GM12878 (cell line): Measurements from ENCODE around the gene SERPINI1. TPM values are rescaled to one million over a fixed set of nuclear protein-coding genes. Genes with fewer than 3 reads are reported as not detected.

ENCODE experiments used
- ATAC-seq: fragments of 200-7000 bp; cut with Tn5 transposase; 3 replicates; pipeline ENCODE4 v1.9.1; 2020; ENCODE audit warnings: mild to moderate bottlenecking, moderate library complexity
- BruUV-seq: library from RNA; stranded (reverse); fragments of 400-500 nt; replicated peaks from 2 replicates; lab custom pipeline; 2021; lab: Mats Ljungman, UMichigan
- CTCF ChIA-PET: fragments of 300-600 bp; sonication (Branson Sonifier 250); formaldehyde crosslinking; extraction: SDS; loops from one replicate; lab custom pipeline; 2021; ENCODE audit warnings: inconsistent platforms; lab: Yijun Ruan, JAX
- POLR2A ChIA-PET: fragments of 350-600 bp; formaldehyde crosslinking; extraction: SDS; loops from one replicate; lab custom pipeline; 2021; ENCODE audit warnings: inconsistent platforms; lab: Charles Lee
- RAD21 ChIA-PET: fragments of 300-600 bp; sonication (Branson Sonifier 250); formaldehyde crosslinking; loops from one replicate; lab custom pipeline; 2023; ENCODE audit warnings: antibody characterized with exemption; ENCODE audit not compliant: unreplicated experiment; lab: Charles Lee
- SMC1A ChIA-PET: fragments of 300-600 bp; sonication (Branson Sonifier 250); formaldehyde crosslinking; loops from one replicate; lab custom pipeline; 2023; ENCODE audit not compliant: unreplicated experiment, uncharacterized antibody; lab: Charles Lee
- DNase-seq: peaks from one replicate; pipeline ENCODE4 v3.0.0-alpha.2; 2011; ENCODE audit warnings: low read depth, low spot score
- FAIRE-seq: peaks from 3 replicates; lab custom pipeline; 2011; peaks lifted over from hg19 to GRCh38; lab: Jason Lieb, UNC
- H2AFZ ChIP-seq: 2 replicates; pipeline ENCODE4 v1.6.0; 2011; ENCODE audit warnings: low read depth, low read length, control low read depth; ENCODE audit not compliant: control insufficient read depth
- H3K27ac ChIP-seq: 2 replicates; pipeline ENCODE4 v1.5.1; 2011; ENCODE audit warnings: control low read depth; ENCODE audit not compliant: control insufficient read depth, insufficient read depth
- H3K27me3 ChIP-seq, 2 experiments: replicated peaks in 1 of 2; 2 replicates each; pipeline versions ENCODE4 v1.6.0 to v1.6.1; 2011; ENCODE audit warnings: low read length in 1 of 2; ENCODE audit not compliant: control insufficient read depth in 2 of 2, insufficient read depth in 2 of 2
- H3K36me3 ChIP-seq, 2 experiments: 2 replicates each; pipeline ENCODE4 v1.5.1; 2011; ENCODE audit warnings: low read length in 1 of 2; ENCODE audit not compliant: control insufficient read depth in 2 of 2, insufficient read depth in 2 of 2
- H3K4me1 ChIP-seq: 2 replicates; pipeline ENCODE4 v1.6.1; 2011; ENCODE audit warnings: mild to moderate bottlenecking, low read length, moderate library complexity, mixed read lengths; ENCODE audit not compliant: control insufficient read depth, insufficient read depth
- H3K4me2 ChIP-seq: 2 replicates; pipeline ENCODE4 v1.6.0; 2011; ENCODE audit warnings: control low read depth; ENCODE audit not compliant: control insufficient read depth, insufficient read depth
- H3K4me3 ChIP-seq: fragments of 200-600 bp; sonication (generic); 2 replicates; pipeline ENCODE4 v1.5.1; 2016
- H3K79me2 ChIP-seq: 2 replicates; pipeline ENCODE4 v1.6.0; 2011; ENCODE audit warnings: low read length; ENCODE audit not compliant: control insufficient read depth, insufficient read depth
- H3K9ac ChIP-seq: 2 replicates; pipeline ENCODE4 v1.8.0; 2011; ENCODE audit warnings: low read length, control low read depth, mixed read lengths; ENCODE audit not compliant: control insufficient read depth, insufficient read depth
- H3K9me3 ChIP-seq: replicated peaks from 3 replicates; pipeline ENCODE4 v1.5.1; 2011; ENCODE audit warnings: mild to moderate bottlenecking, low read length; ENCODE audit not compliant: control insufficient read depth, insufficient read depth
- H4K20me1 ChIP-seq: 2 replicates; pipeline ENCODE4 v1.6.0; 2011; ENCODE audit not compliant: control insufficient read depth, insufficient read depth
- BCLAF1 ChIP-seq: fragments of 450-650 bp; IDR thresholded peaks from 2 replicates; pipeline ENCODE4 v1.6.1; 2017; ENCODE audit warnings: antibody characterized with exemption, mild to moderate bottlenecking, moderate library complexity
- FOS ChIP-seq: IDR thresholded peaks from 3 replicates; pipeline ENCODE4 v1.6.1; 2011; ENCODE audit warnings: borderline replicate concordance; ENCODE audit not compliant: insufficient read length; ENCODE audit errors: extremely low read depth
- IRF4 ChIP-seq: IDR thresholded peaks from 2 replicates; pipeline ENCODE4 v1.6.1; 2011; ENCODE audit warnings: low read depth, low read length
- MEF2A ChIP-seq: IDR thresholded peaks from 2 replicates; pipeline ENCODE4 v1.6.1; 2011; ENCODE audit warnings: low read depth, mild to moderate bottlenecking, low read length, moderate library complexity; ENCODE audit not compliant: insufficient read depth
- SKIL ChIP-seq: fragments of 450-650 bp; IDR thresholded peaks from 2 replicates; pipeline ENCODE4 v1.6.1; 2017; ENCODE audit warnings: mild to moderate bottlenecking, low read depth, inconsistent platforms; ENCODE audit not compliant: poor library complexity, severe bottlenecking
- TCF7 ChIP-seq: IDR thresholded peaks from 2 replicates; pipeline ENCODE4 v1.6.1; 2014; ENCODE audit warnings: antibody characterized with exemption, borderline replicate concordance
- ZBED1 ChIP-seq: IDR thresholded peaks from 2 replicates; pipeline ENCODE4 v1.6.1; 2016; ENCODE audit warnings: borderline replicate concordance
- WGBS: methylation state at CpG from one replicate; pipeline ENCODE4 v1.1.6; 2016; ENCODE audit warnings: low lambda C conversion rate; ENCODE audit not compliant: insufficient replicate concordance, insufficient coverage; ENCODE audit errors: missing lambda C conversion rate; 5-methylcytosine and 5-hydroxymethylcytosine counted together
- in situ Hi-C: fragments of 300-500 bp; cut with MboI; formaldehyde crosslinking; loops from 9 replicates; pipeline ENCODE4 v1.14.3; 2018; ENCODE audit warnings: mixed read lengths
- intact Hi-C: fragments of 100-400 bp; cut with micrococcal nuclease; formaldehyde crosslinking; loops from one replicate; pipeline ENCODE4 v1.14.2; 2022; ENCODE audit not compliant: unreplicated experiment
- polyA plus RNA-seq, 11 experiments: library from polyadenylated mRNA; depleted of rRNA in 4 of 11; unstranded in 6 of 11; stranded (reverse) in 5 of 11; fragments of >200 nt; fragmentation: Nextera tagmentation in 4 of 11; fragmentation: Illumina TruSeq in 1 of 11; extraction: Ambion mirVana in 4 of 11; extraction: Trizol in 1 of 11; gene quantifications; 1 replicate in 1 of 11; 2 replicates in 10 of 11; pipeline versions ENCODE4 v1.2.1 to v1.2.3, GENCODE V29; 2011 to 2016; ENCODE audit warnings: inconsistent platforms in 2 of 11, missing spikeins in 2 of 11, low read depth in 1 of 11
- total RNA-seq, 4 experiments: library from RNA; depleted of rRNA in 3 of 4; stranded (reverse); fragments of >200 nt in 3 of 4; fragmentation: Illumina TruSeq in 1 of 4; extraction: Trizol in 1 of 4; gene quantifications; 2 replicates each; pipeline versions ENCODE4 v1.2.1 to v1.2.3, GENCODE V29; 2013 to 2021

SERPINI1 gene
- total and polyA plus RNA-seq, 10 of the 15 experiments (the other 5 are each of a cell fraction or from before 2014, with no cell fraction given) = 1.5 to 7.6 (median 3.6) TPM

GRCh38 chr3:167712445-167712844 lies 23.1 kb upstream of the SERPINI1 start:
- FAIRE-seq (no peak), ATAC-seq (no peak), DNase-seq (no peak)
- no peak overlapping the region for H3K9ac ChIP-seq
- ChIA-PET CTCF (interaction anchor here (1.0 to 2.0 kb wide), 4 partner anchors 10 to 27 kb away, joined by 4 to 7 read pairs (median 4); no protein-coding TSS in a partner anchor), RAD21 (no interaction called here), POLR2A (no interaction called here), SMC1A (interaction anchor here (1.1 to 1.5 kb wide), 3 partner anchors 9 to 22 kb away, joined by 4 read pairs; partner anchors contain the start of gene PDCD10)
- peaks cover 28% of the 10 kb centered on the region for H3K79me2 ChIP-seq
- no peaks in the 10 kb centered on the region for H3K27me3 ChIP-seq
- WGBS = 99% methylated on average over 3 of the region's 3 CpGs
- H3K9me3 ChIP-seq = no peaks in the 10 kb centered on the region
- in situ Hi-C loops = no loop called here
- H3K4me3 ChIP-seq = no peak overlapping the region
- H3K4me2 ChIP-seq = no peak overlapping the region
- BruUV-seq = no TSS peak
- H4K20me1 ChIP-seq = peaks cover 3% of the 10 kb centered on the region; the same call in 1 of the 2 replicates
- no peak overlapping the region for H3K27ac ChIP-seq
- TF ChIP-seq MEF2A = no peak
- TF ChIP-seq IRF4 = no peak
- no peak for TF ChIP-seq FOS
- no peak for TF ChIP-seq TCF7
- TF ChIP-seq ZBED1 = no peak
- no peak for TF ChIP-seq BCLAF1
- no peak for TF ChIP-seq SKIL
- intact Hi-C loops = no loop called here
- H2AFZ ChIP-seq = no peak overlapping the region
- H3K4me1 ChIP-seq = no peaks in the 10 kb centered on the region
- H3K36me3 ChIP-seq = peaks cover 12 to 13% of the 10 kb centered on the region in 2 experiments
